T1000 (cell line): ENCODE measurements around the gene UBLCP1.
"Not testable (repeated sequence)": the region's sequence is repeated elsewhere in the genome, so short reads cannot be mapped to it uniquely, and the experiment has no call there.

Source experiments
- DNase-seq: peaks from one replicate; lab custom pipeline; 2025; ENCODE audit warnings: mixed read lengths; lab: John Stamatoyannopoulos, UW

The UBLCP1 gene

GRCh38 chr5:159252195-159252594 is 10.9 kb upstream of the UBLCP1 start:
- DNase-seq = no peak

GRCh38 chr5:159257007-159257406 is 6.1 kb upstream of the UBLCP1 start:
- DNase-seq = no peak

- DNase-seq = no peak
Measured at GRCh38 chr5:159257629-159258283, 5.3 kb upstream of the UBLCP1 start.

- DNase-seq = no peak
Measured at GRCh38 chr5:159258361-159258760, 4.7 kb upstream of the UBLCP1 start.

- not testable (repeated sequence) for DNase-seq
Measured at GRCh38 chr5:159260212-159260611, 2.9 kb upstream of the UBLCP1 start.

- DNase-seq = no peak
Measured at GRCh38 chr5:159262472-159262858, 625 bp upstream of the UBLCP1 start.

GRCh38 chr5:159263569-159263905 is 447 bp downstream of the UBLCP1 start:
- no peak for DNase-seq

- not testable (repeated sequence) for DNase-seq
Measured at GRCh38 chr5:159266764-159267163, 3.7 kb downstream of the UBLCP1 start.

- no peak for DNase-seq
Measured at GRCh38 chr5:159269723-159270122, 6.6 kb downstream of the UBLCP1 start.

- DNase-seq = no peak
Measured at GRCh38 chr5:159273923-159274322, 10.8 kb downstream of the UBLCP1 start.

- no peak for DNase-seq
Measured at GRCh38 chr5:159274676-159275075, 11.6 kb downstream of the UBLCP1 start.

GRCh38 chr5:159286420-159287035 is 23.4 kb downstream of the UBLCP1 start:
- no peak for DNase-seq

- no peak for DNase-seq
Measured at GRCh38 chr5:159290741-159291140, 27.7 kb downstream of the UBLCP1 start.

GRCh38 chr5:159294921-159295320 is 31.8 kb downstream of the UBLCP1 start:
- DNase-seq = no peak

- DNase-seq = not testable (repeated sequence)
Measured at GRCh38 chr5:159297300-159297699, 34.2 kb downstream of the UBLCP1 start.

GRCh38 chr5:159301466-159301865 is 38.4 kb downstream of the UBLCP1 start:
- DNase-seq = peak; percentile 16

- not testable (repeated sequence) for DNase-seq
Measured at GRCh38 chr5:159301929-159302860, 39.1 kb downstream of the UBLCP1 start.

- no peak for DNase-seq
Measured at GRCh38 chr5:159303286-159303685, 40.2 kb downstream of the UBLCP1 start.

- no peak for DNase-seq
Measured at GRCh38 chr5:159304961-159305595, 42.0 kb downstream of the UBLCP1 start.

GRCh38 chr5:159309689-159310433 is 46.8 kb downstream of the UBLCP1 start:
- DNase-seq = no peak

GRCh38 chr5:159310511-159310910 is 47.4 kb downstream of the UBLCP1 start:
- DNase-seq = no peak

GRCh38 chr5:159311063-159311462 is 48.0 kb downstream of the UBLCP1 start:
- DNase-seq = no peak
